ENCODE results near the gene MGMT.

MGMT gene

GRCh38 chr10:129486805-129487204 lies 19.8 kb downstream of the MGMT start:
- TF ChIP-seq CTCF (IDR thresholded peaks at IDR 0.05; ENCODE audit: insufficient read depth, low read depth, low read length, missing control alignments), result no peak
- no peak overlapping the region for H3K4me3 ChIP-seq (ENCODE audit: low read length)
- DNase-seq (ENCODE audit: low read depth), result no peak

- DNase-seq (ENCODE audit: low read depth), result peak; percentile 23
- TF ChIP-seq CTCF (IDR thresholded peaks at IDR 0.05; ENCODE audit: insufficient read depth, low read depth, low read length, missing control alignments), result no peak
These were observed 24.2 kb downstream of the MGMT start for GRCh38 chr10:129491123-129491734.

GRCh38 chr10:129494176-129494575 lies 27.1 kb downstream of the MGMT start:
- TF ChIP-seq CTCF (IDR thresholded peaks at IDR 0.05; ENCODE audit: insufficient read depth, low read depth, low read length, missing control alignments), result no peak
- no peak overlapping the region for H3K4me3 ChIP-seq (ENCODE audit: low read length)

More at GRCh38 chr10:129491123-129491734, 24.2 kb downstream of the MGMT start:
- H3K4me3 ChIP-seq (ENCODE audit: low read length), result no peak overlapping the region

GRCh38 chr10:129494740-129495139 lies 27.7 kb downstream of the MGMT start:
- TF ChIP-seq CTCF (IDR thresholded peaks at IDR 0.05; ENCODE audit: insufficient read depth, low read depth, low read length, missing control alignments), result no peak
- H3K4me3 ChIP-seq (ENCODE audit: low read length), result no peak overlapping the region
- DNase-seq (ENCODE audit: low read depth), result no peak

More at GRCh38 chr10:129494176-129494575, 27.1 kb downstream of the MGMT start:
- DNase-seq (ENCODE audit: low read depth), result no peak

GRCh38 chr10:129495256-129495655 lies 28.2 kb downstream of the MGMT start:
- H3K4me3 ChIP-seq (ENCODE audit: low read length), result no peak overlapping the region
- DNase-seq (ENCODE audit: low read depth), result no peak
- no peak for TF ChIP-seq CTCF (IDR thresholded peaks at IDR 0.05; ENCODE audit: insufficient read depth, low read depth, low read length, missing control alignments)

GRCh38 chr10:129495698-129496097 lies 28.7 kb downstream of the MGMT start:
- TF ChIP-seq CTCF (IDR thresholded peaks at IDR 0.05; ENCODE audit: insufficient read depth, low read depth, low read length, missing control alignments), result no peak
- H3K4me3 ChIP-seq (ENCODE audit: low read length), result no peak overlapping the region
- no peak for DNase-seq (ENCODE audit: low read depth)

- H3K4me3 ChIP-seq (ENCODE audit: low read length), result no peak overlapping the region
- no peak for DNase-seq (ENCODE audit: low read depth)
- no peak for TF ChIP-seq CTCF (IDR thresholded peaks at IDR 0.05; ENCODE audit: insufficient read depth, low read depth, low read length, missing control alignments)
These were observed 30.0 kb downstream of the MGMT start for GRCh38 chr10:129497013-129497412.
